Measurements from ENCODE around the gene INAFM1. TPM values are rescaled to one million over a fixed set of nuclear protein-coding genes. Genes with fewer than 3 reads are reported as not detected.
"Not testable (repeated sequence)": the region's sequence is repeated elsewhere in the genome, so short reads cannot be mapped to it uniquely, and the experiment has no call there.

INAFM1 gene
- polyA plus RNA-seq, 3 donors from 2014 or later: 1.2 to 3.9 (median 2.3) TPM

DNA sequence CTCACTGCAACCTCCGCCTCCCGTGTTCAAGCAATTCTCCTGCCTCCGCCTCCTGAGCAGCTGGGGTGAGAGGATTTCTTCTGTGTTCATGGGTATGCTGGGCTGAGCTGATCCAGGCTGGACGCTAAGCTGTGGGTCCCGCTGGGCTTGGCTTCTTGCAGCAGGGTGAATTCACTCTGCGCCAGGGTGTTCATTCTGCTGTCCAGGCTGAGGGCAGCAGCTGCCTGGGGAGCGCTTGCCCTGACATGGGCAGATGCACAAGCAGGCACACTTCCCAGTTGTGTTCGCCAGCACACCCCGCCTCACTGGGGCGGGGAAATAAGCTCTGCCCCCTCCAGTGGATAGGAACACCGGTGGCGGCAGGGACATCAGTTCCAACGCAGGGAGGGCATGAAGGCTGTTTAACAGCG, 7.3 kb upstream of the INAFM1 start:
- Mint-ChIP-seq H3K36me3 (peaks cover 4 to 35% (median 7%) of the 10 kb centered on the region in 3 donors), H3K4me1 (peaks cover 7 to 15% of the 10 kb centered on the region in 2 donors), H3K27ac (no peak overlapping the region), H3K9me3 (no peaks in the 10 kb centered on the region), H3K27me3 (ENCODE audit: low read depth in 3 of 3) (peaks cover 0 to 6% (median 0%) of the 10 kb centered on the region in 3 donors), H3K4me3 (no peak overlapping the region)
- no peak for DNase-seq

DNA sequence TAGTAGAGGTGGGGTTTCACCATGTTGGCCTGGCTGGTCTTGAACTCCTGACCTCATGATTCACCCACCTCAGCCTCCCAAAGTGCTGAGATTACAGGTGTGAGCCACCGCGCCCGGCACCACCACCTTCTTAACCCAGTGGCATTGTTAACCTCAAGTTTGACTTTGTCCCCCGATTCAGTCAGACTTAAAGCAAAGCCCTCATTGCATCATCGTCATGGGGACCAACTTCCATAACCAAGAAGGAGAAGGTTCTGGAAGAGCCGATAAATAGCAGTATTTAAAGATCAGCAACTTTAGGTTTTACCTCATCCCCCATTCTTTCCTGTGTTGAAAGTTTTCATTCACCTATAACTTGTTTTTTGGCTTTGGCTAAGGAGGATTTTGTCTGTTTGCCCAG, 6.7 kb upstream of the INAFM1 start:
- Mint-ChIP-seq H3K4me3 (no peak overlapping the region), H3K27ac (no peak overlapping the region), H3K9me3 (no peaks in the 10 kb centered on the region), H3K27me3 (ENCODE audit: low read depth in 3 of 3) (peaks cover 0 to 10% (median 0%) of the 10 kb centered on the region in 3 donors), H3K4me1 (peaks cover 8 to 15% of the 10 kb centered on the region in 2 donors), H3K36me3 (peaks cover 4 to 30% (median 7%) of the 10 kb centered on the region in 3 donors)
- DNase-seq: no peak

GRCh38 chr19:47269596-47269995, 5.1 kb upstream of the INAFM1 start:
- no peak for DNase-seq
- Mint-ChIP-seq H3K36me3 (peaks cover 4 to 25% (median 7%) of the 10 kb centered on the region in 3 donors), H3K27ac (no peak overlapping the region), H3K4me3 (no peak overlapping the region), H3K9me3 (no peaks in the 10 kb centered on the region), H3K4me1 (peaks cover 10 to 15% of the 10 kb centered on the region in 2 donors), H3K27me3 (ENCODE audit: low read depth in 3 of 3) (peaks cover 5 to 19% (median 11%) of the 10 kb centered on the region in 3 donors)

GRCh38 chr19:47270408-47270807, 4.3 kb upstream of the INAFM1 start:
- peaks cover 8 to 25% (median 14%) of the 10 kb centered on the region in 3 donors for H3K27me3 Mint-ChIP-seq (ENCODE audit: low read depth in 3 of 3)
- peaks cover 12 to 15% of the 10 kb centered on the region in 2 donors for H3K4me1 Mint-ChIP-seq
- H3K4me3 Mint-ChIP-seq: no peak overlapping the region
- DNase-seq: no peak
- no peaks in the 10 kb centered on the region for H3K9me3 Mint-ChIP-seq
- H3K27ac Mint-ChIP-seq: peak overlapping the region in 2 of 6 donors; percentile 55 to 57
- H3K36me3 Mint-ChIP-seq: peaks cover 2 to 22% (median 5%) of the 10 kb centered on the region in 3 donors

- Mint-ChIP-seq H3K9me3 (no peaks in the 10 kb centered on the region), H3K36me3 (peaks cover 0 to 15% (median 3%) of the 10 kb centered on the region in 3 donors), H3K27ac (peak overlapping the region in 2 of 6 donors; percentile 64 to 86), H3K4me1 (peaks cover 17 to 20% of the 10 kb centered on the region in 2 donors), H3K4me3 (peak overlapping the region in 4 of 5 donors; percentile 95 to 98 (median 96)), H3K27me3 (ENCODE audit: low read depth in 3 of 3) (peaks cover 10 to 27% (median 21%) of the 10 kb centered on the region in 3 donors)
- DNase-seq: no peak
Observed at GRCh38 chr19:47271949-47272348, 2.7 kb upstream of the INAFM1 start.

- H3K27ac Mint-ChIP-seq: peak overlapping the region; percentile 60 to 97 (median 80)
- peak overlapping the region; percentile 95 to 98 (median 96) for H3K4me3 Mint-ChIP-seq
- H3K9me3 Mint-ChIP-seq: no peaks in the 10 kb centered on the region
- peaks cover 17 to 20% of the 10 kb centered on the region in 2 donors for H3K4me1 Mint-ChIP-seq
- peaks cover 0 to 11% (median 3%) of the 10 kb centered on the region in 3 donors for H3K36me3 Mint-ChIP-seq
- DNase-seq: no peak
- peaks cover 10 to 27% (median 21%) of the 10 kb centered on the region in 3 donors for H3K27me3 Mint-ChIP-seq (ENCODE audit: low read depth in 3 of 3)
Observed at GRCh38 chr19:47272448-47273312, 2.0 kb upstream of the INAFM1 start.

DNA sequence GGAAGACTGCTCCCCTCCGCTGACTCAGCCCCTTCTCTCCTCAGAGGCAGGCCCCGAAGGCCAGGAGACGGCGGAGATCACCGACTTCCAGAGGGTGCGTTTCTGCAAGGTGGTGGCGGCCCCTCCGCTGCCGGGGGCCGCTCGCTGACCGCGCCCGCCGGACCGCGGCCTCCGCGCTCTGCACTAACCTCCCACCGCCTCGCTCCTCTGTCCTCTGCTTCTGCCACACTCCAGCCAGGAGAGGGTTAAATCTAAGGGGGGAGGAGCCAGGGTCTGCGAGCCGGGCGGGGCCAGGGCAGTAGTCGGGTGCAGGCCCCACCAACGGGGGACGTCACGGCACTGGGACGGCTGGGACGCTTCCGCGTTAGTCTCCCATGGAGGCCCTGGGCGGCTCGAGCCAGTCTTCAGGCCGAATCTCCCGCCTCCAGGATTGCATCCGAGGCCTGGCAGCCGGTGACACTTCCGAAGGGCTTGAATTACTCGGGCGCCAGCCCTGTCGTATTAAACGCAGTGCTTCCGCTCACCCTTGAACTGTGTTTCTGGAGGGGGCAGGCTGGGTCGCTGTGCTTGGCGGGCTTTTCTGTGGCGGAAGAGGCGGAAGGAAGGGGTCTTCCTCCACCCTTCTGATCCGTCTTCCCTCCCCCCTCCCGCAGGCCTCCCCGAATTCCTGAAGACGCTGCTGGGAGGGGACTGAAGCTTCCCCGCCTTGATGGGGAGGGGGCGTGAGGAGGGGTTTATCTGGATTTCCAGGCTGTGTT, 1.2 kb upstream of the INAFM1 start:
- Mint-ChIP-seq H3K4me3 (peak overlapping the region; percentile 95 to 98 (median 96)), H3K27ac (peak overlapping the region; percentile 94 to 99 (median 98)), H3K4me1 (peaks cover 20% of the 10 kb centered on the region in 2 donors), H3K9me3 (no peaks in the 10 kb centered on the region), H3K36me3 (peaks cover 0 to 11% (median 3%) of the 10 kb centered on the region in 3 donors), H3K27me3 (ENCODE audit: low read depth in 3 of 3) (peaks cover 10 to 28% (median 21%) of the 10 kb centered on the region in 3 donors)
- peak; percentile 86 to 87 (median 87) for DNase-seq

GRCh38 chr19:47274891-47275761, 441 bp downstream of the INAFM1 start:
- Mint-ChIP-seq H3K4me1 (peaks cover 20 to 22% of the 10 kb centered on the region in 2 donors), H3K27me3 (ENCODE audit: low read depth in 3 of 3) (peaks cover 10 to 29% (median 21%) of the 10 kb centered on the region in 3 donors), H3K36me3 (peaks cover 0 to 6% (median 3%) of the 10 kb centered on the region in 3 donors), H3K4me3 (peak overlapping the region; percentile 73 to 83 (median 79)), H3K27ac (peak overlapping the region; percentile 48 to 73 (median 64)), H3K9me3 (no peaks in the 10 kb centered on the region)
- no peak for DNase-seq

DNA sequence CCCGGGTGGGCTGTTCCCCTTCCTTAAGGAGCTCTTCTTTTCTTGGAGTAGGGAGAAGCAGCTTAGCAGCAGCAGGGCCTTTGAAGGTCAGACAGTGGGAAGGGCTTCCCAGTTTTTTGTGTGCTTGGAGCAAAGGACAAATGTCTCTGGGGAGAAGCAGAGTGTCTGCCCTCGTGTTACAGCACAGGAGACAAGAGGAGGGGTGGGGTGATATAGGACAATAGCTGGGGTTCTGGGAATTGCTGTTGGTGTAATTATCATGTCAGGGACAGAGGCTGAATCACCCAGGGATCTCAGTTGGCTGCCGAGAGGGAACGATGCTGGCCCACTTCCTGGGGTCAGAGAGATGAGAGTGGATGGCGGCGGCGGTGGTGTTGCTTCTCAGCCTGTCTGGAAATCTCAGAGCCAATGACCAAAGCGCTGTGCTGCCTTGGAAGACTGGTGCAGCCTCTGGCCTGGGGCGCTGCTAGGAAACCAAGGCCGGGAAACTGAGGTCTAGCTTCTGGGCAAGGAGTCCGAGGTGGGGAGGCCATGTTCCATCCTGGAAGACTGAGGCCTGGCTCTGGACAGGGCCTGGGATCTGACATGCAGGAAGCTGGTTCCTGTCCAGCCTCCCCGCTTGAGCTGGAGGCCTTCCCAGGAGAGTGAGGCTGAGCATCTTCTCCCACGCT, 1.2 kb downstream of the INAFM1 start:
- H3K36me3 Mint-ChIP-seq: no peaks in the 10 kb centered on the region
- no peaks in the 10 kb centered on the region for H3K9me3 Mint-ChIP-seq
- DNase-seq: no peak
- H3K27me3 Mint-ChIP-seq (ENCODE audit: low read depth in 3 of 3): peaks cover 10 to 29% (median 21%) of the 10 kb centered on the region in 3 donors
- H3K4me3 Mint-ChIP-seq: peak overlapping the region; percentile 73 to 83 (median 79)
- H3K27ac Mint-ChIP-seq: peak overlapping the region; percentile 48 to 73 (median 64)
- H3K4me1 Mint-ChIP-seq: peaks cover 20 to 22% of the 10 kb centered on the region in 2 donors

GRCh38 chr19:47276513-47276912, 1.8 kb downstream of the INAFM1 start:
- H3K27ac Mint-ChIP-seq, DNase-seq, H3K36me3 Mint-ChIP-seq, H3K9me3 Mint-ChIP-seq: not testable (repeated sequence)
- Mint-ChIP-seq H3K4me3 (peak overlapping the region in 2 of 5 donors; percentile 73 to 79), H3K4me1 (peaks cover 20 to 22% of the 10 kb centered on the region in 2 donors), H3K27me3 (ENCODE audit: low read depth in 3 of 3) (peaks cover 10 to 29% (median 21%) of the 10 kb centered on the region in 3 donors)

GRCh38 chr19:47280183-47280797, 5.6 kb downstream of the INAFM1 start:
- peaks cover 8 to 11% of the 10 kb centered on the region in 2 donors for H3K4me1 Mint-ChIP-seq
- H3K4me3 Mint-ChIP-seq: no peak overlapping the region
- DNase-seq: peak in 1 of 3 donors; percentile 38
- H3K27ac Mint-ChIP-seq: peak overlapping the region in 1 of 6 donors; percentile 18
- H3K9me3 Mint-ChIP-seq: no peaks in the 10 kb centered on the region
- peaks cover 7 to 9% (median 8%) of the 10 kb centered on the region in 3 donors for H3K27me3 Mint-ChIP-seq (ENCODE audit: low read depth in 3 of 3)
- H3K36me3 Mint-ChIP-seq: no peaks in the 10 kb centered on the region

- peaks cover 0 to 3% (median 3%) of the 10 kb centered on the region in 3 donors for H3K27me3 Mint-ChIP-seq (ENCODE audit: low read depth in 3 of 3)
- H3K9me3 Mint-ChIP-seq: no peaks in the 10 kb centered on the region
- no peak overlapping the region for H3K27ac Mint-ChIP-seq
- H3K4me3 Mint-ChIP-seq: no peak overlapping the region
- DNase-seq: no peak
- H3K4me1 Mint-ChIP-seq: peaks cover 0 to 2% of the 10 kb centered on the region in 2 donors
- H3K36me3 Mint-ChIP-seq: no peaks in the 10 kb centered on the region
Observed at GRCh38 chr19:47283405-47284059, 8.8 kb downstream of the INAFM1 start.

Measured in immature natural killer cell (primary cell).